Vagina (tissue), 2 donors: Measurements from ENCODE around the gene LAMA2. TPM values are rescaled to one million over a fixed set of nuclear protein-coding genes. Genes with fewer than 3 reads are reported as not detected.

ENCODE experiments used
- DNase-seq, 2 donors: peaks; one replicate each; pipeline ENCODE4 v3.0.0-alpha.2; 2017; ENCODE audit errors: extremely low spot score in 2 of 2
- H3K27ac ChIP-seq: fragments of 200-600 bp; sonication (generic); one replicate; pipeline ENCODE4 v1.5.1; 2019
- H3K27me3 ChIP-seq: fragments of 200-600 bp; sonication (generic); one replicate; pipeline ENCODE4 v1.5.1; 2019
- H3K36me3 ChIP-seq, 2 donors: fragments of 200-600 bp; sonication (generic); one replicate each; pipeline ENCODE4 v1.5.1; 2017 to 2019
- H3K4me1 ChIP-seq: fragments of 200-600 bp; sonication (generic); one replicate; pipeline ENCODE4 v1.5.1; 2019
- H3K4me3 ChIP-seq, 2 donors: fragments of 200-600 bp; sonication (generic); 1 replicate in 1 of 2; 2 replicates in 1 of 2; pipeline ENCODE4 v1.5.1; 2016 to 2019
- H3K9me3 ChIP-seq: fragments of 200-600 bp; sonication (generic); one replicate; pipeline ENCODE4 v1.5.1; 2019
- POLR2A ChIP-seq, 2 donors: fragments of 450-650 bp; IDR thresholded peaks; one replicate each; pipeline ENCODE4 v1.6.1; 2017; ENCODE audit warnings: antibody characterized with exemption in 2 of 2, mild to moderate bottlenecking in 2 of 2, moderate library complexity in 2 of 2
- POLR2AphosphoS5 ChIP-seq, 2 donors: sonication (generic); formaldehyde crosslinking; IDR thresholded peaks; one replicate each; pipeline ENCODE4 v1.9.0; 2017; ENCODE audit warnings: antibody characterized with exemption in 2 of 2, mild to moderate bottlenecking in 2 of 2, low read depth in 1 of 2; ENCODE audit not compliant: insufficient read depth in 1 of 2
- intact Hi-C: fragments of 100-400 bp; cut with DNase I; formaldehyde crosslinking; loops from one replicate; pipeline ENCODE4 v1.15.1; 2023
- total RNA-seq: library from RNA; depleted of rRNA; stranded (reverse); fragments of >200 nt; gene quantifications from one replicate; pipeline ENCODE4 v1.2.3, GENCODE V29; 2016
- TF ChIP-seq, protein P1 (sequence below), 3 experiments: fragments of 450-650 bp in 2 of 3; fragments of 200-600 bp in 1 of 3; sonication (generic) in 1 of 3; IDR thresholded peaks; one replicate each; pipeline ENCODE4 v1.5.1; 2017 to 2019; ENCODE audit warnings: antibody characterized with exemption in 3 of 3, mild to moderate bottlenecking in 2 of 3, moderate library complexity in 2 of 3

Gene LAMA2
- total RNA-seq, 1 donor from 2014 or later = 91.1 TPM

DNA sequence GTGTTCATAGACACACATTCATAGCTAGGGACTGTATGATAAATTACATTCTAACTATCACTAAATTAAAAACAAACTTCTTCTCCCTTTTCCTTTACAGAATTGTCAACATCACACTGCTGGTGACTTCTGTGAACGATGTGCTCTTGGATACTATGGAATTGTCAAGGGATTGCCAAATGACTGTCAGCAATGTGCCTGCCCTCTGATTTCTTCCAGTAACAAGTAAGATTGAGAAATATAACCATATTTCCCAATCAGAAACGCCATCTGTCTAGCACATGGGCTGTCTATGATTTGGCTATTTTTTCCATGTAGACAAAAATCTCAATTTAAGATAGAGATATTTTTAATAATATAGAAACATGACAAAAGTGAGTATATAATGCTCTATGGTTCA is 459.3 kb downstream of the LAMA2 start:
- Histone ChIP-seq H3K4me1 (no peaks in the 10 kb centered on the region), H3K4me3 (no peak overlapping the region), H3K9me3 (no peaks in the 10 kb centered on the region), H3K36me3 (no peaks in the 10 kb centered on the region), H3K27me3 (no peaks in the 10 kb centered on the region), H3K27ac (no peak overlapping the region)
- intact Hi-C loops = no loop called here
- no peak for TF ChIP-seq POLR2A (IDR thresholded peaks at IDR 0.05)
- no peak for TF ChIP-seq POLR2AphosphoS5 (IDR thresholded peaks at IDR 0.05; ENCODE audit: insufficient read depth in 1 of 2, low read depth in 1 of 2)
- TF ChIP-seq, protein P1, sequence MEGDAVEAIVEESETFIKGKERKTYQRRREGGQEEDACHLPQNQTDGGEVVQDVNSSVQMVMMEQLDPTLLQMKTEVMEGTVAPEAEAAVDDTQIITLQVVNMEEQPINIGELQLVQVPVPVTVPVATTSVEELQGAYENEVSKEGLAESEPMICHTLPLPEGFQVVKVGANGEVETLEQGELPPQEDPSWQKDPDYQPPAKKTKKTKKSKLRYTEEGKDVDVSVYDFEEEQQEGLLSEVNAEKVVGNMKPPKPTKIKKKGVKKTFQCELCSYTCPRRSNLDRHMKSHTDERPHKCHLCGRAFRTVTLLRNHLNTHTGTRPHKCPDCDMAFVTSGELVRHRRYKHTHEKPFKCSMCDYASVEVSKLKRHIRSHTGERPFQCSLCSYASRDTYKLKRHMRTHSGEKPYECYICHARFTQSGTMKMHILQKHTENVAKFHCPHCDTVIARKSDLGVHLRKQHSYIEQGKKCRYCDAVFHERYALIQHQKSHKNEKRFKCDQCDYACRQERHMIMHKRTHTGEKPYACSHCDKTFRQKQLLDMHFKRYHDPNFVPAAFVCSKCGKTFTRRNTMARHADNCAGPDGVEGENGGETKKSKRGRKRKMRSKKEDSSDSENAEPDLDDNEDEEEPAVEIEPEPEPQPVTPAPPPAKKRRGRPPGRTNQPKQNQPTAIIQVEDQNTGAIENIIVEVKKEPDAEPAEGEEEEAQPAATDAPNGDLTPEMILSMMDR (IDR thresholded peaks at IDR 0.05) = no peak
- DNase-seq = no peak

DNA sequence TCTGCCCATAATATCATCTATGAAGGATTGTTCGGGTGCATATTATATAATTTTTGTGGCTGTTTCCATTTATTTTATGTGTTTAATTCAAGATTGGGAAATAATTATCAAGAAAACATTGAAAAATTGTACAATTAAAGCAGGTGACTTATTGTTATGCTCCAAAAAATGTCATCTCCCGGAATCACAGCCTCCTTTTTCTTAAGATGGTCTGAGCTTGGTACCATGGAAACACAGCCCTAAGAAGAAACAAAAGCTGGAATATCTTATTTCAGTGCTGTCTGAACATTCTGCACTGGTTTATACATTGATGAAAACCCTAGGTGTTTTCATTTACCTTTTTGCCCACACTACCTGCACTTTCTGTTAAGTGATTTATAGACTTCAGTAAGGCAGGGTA is 459.9 kb downstream of the LAMA2 start:
- intact Hi-C loops = no loop called here
- TF ChIP-seq, protein P1 (IDR thresholded peaks at IDR 0.05) = no peak
- TF ChIP-seq POLR2AphosphoS5 (IDR thresholded peaks at IDR 0.05; ENCODE audit: insufficient read depth in 1 of 2, low read depth in 1 of 2) = no peak
- TF ChIP-seq POLR2A (IDR thresholded peaks at IDR 0.05) = no peak
- H3K27ac ChIP-seq = no peak overlapping the region
- H3K4me3 ChIP-seq = no peak overlapping the region
- no peaks in the 10 kb centered on the region for H3K27me3 ChIP-seq
- no peaks in the 10 kb centered on the region for H3K9me3 ChIP-seq
- no peaks in the 10 kb centered on the region for H3K4me1 ChIP-seq
- DNase-seq = no peak
- no peaks in the 10 kb centered on the region for H3K36me3 ChIP-seq

DNA sequence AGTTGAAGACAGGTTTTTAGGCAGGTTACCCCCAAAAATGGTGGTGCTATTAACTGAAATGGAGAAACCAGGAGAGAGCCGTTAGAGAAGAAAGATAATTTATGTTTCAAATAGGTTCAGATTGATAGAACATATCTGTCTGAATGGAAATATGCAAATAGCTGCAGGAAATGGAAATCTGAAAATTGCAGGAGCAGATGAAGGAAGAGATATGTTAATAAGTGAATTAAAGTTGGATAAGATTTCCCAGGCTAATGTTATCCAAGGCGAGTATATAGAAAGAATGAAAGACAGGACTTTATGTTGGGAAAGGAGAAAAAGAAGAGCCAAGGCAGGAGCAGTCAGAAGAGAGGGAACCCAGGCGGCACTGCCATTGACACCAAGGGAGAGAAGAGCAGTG is 461.4 kb downstream of the LAMA2 start:
- H3K4me3 ChIP-seq = no peak overlapping the region
- DNase-seq = no peak
- H3K4me1 ChIP-seq = no peaks in the 10 kb centered on the region
- intact Hi-C loops = no loop called here
- H3K9me3 ChIP-seq = no peaks in the 10 kb centered on the region
- no peak overlapping the region for H3K27ac ChIP-seq
- no peak for TF ChIP-seq POLR2AphosphoS5 (IDR thresholded peaks at IDR 0.05; ENCODE audit: insufficient read depth in 1 of 2, low read depth in 1 of 2)
- TF ChIP-seq POLR2A (IDR thresholded peaks at IDR 0.05) = no peak
- TF ChIP-seq, protein P1 (IDR thresholded peaks at IDR 0.05) = no peak
- no peaks in the 10 kb centered on the region for H3K36me3 ChIP-seq
- no peaks in the 10 kb centered on the region for H3K27me3 ChIP-seq

DNA sequence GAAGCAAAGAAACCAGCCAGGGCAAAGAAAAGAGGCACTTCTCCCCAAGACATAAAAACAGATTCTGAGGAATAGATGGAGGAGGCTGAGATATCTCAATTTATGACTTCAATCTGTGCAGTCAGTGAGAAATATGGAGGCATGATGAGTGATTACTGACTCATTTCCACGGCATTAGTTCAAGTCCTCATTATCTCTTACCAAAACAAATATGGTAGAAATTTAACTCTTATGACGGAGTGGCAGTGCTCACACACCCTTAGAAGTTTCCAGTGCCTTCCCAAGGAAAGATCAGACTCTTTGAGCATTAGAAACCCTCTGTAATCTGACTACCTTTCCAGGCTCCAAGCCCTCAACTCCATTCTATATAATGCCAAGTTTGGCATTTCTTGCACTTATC is 463.0 kb downstream of the LAMA2 start:
- H3K4me1 ChIP-seq = no peaks in the 10 kb centered on the region
- H3K9me3 ChIP-seq = no peaks in the 10 kb centered on the region
- TF ChIP-seq POLR2A (IDR thresholded peaks at IDR 0.05) (no peak), POLR2AphosphoS5 (IDR thresholded peaks at IDR 0.05; ENCODE audit: insufficient read depth in 1 of 2, low read depth in 1 of 2) (no peak)
- TF ChIP-seq, protein P1 (IDR thresholded peaks at IDR 0.05) = no peak
- intact Hi-C loops = no loop called here
- H3K36me3 ChIP-seq = no peaks in the 10 kb centered on the region
- H3K27ac ChIP-seq = no peak overlapping the region
- no peak for DNase-seq
- no peak overlapping the region for H3K4me3 ChIP-seq
- no peaks in the 10 kb centered on the region for H3K27me3 ChIP-seq

DNA sequence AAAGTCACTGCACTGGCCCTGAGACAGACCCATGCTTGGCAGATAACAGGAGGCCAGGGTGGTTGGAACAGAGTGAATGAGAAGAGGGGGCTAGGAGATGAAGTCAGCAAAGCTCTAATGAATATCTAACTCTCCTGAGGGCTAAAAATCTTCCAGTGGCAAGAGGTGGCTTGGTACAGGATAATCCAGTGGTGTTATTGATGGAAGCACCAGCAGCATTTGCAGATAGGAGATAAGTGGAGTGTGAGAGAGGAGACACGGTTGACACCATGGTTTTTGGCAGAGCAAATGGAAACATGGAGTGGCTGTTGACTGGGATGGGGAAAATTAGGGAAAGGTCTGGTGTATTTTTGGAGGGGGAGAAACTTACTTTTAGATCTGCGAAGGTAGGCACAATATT is 464.0 kb downstream of the LAMA2 start:
- TF ChIP-seq POLR2A (IDR thresholded peaks at IDR 0.05) (no peak), POLR2AphosphoS5 (IDR thresholded peaks at IDR 0.05; ENCODE audit: insufficient read depth in 1 of 2, low read depth in 1 of 2) (no peak)
- TF ChIP-seq, protein P1 (IDR thresholded peaks at IDR 0.05) = no peak
- intact Hi-C loops = no loop called here
- Histone ChIP-seq H3K4me3 (no peak overlapping the region), H3K27ac (no peak overlapping the region), H3K4me1 (no peaks in the 10 kb centered on the region), H3K36me3 (no peaks in the 10 kb centered on the region), H3K27me3 (no peaks in the 10 kb centered on the region), H3K9me3 (no peaks in the 10 kb centered on the region)
- no peak for DNase-seq
